ENCODE measurements around the gene P2RY4.

The P2RY4 gene

GRCh38 chrX:70260104-70260503 is at the start of gene P2RY4:
TSS of gene P2RY4 (minus strand) at chrX:70260204. CDS start at chrX:70259624, 580 bp downstream.
- H3K36me3 ChIP-seq (ENCODE audit: insufficient read depth), result no peaks in the 10 kb centered on the region
- no peaks in the 10 kb centered on the region for H3K79me2 ChIP-seq (ENCODE audit: insufficient read depth, low read depth)
- H3K27ac ChIP-seq, result no peak within 1 kb of the TSS
- H4K20me1 ChIP-seq (ENCODE audit: insufficient read depth), result no peaks in the 10 kb centered on the region
- no peak within 1 kb of the TSS for H3K4me3 ChIP-seq (IDR thresholded peaks at IDR 0.05; ENCODE audit: insufficient read depth, low read depth, low read length)
- H2AFZ ChIP-seq (ENCODE audit: low read depth), result no peak within 1 kb of the TSS
- no peaks in the 10 kb centered on the region for H3K4me1 ChIP-seq (ENCODE audit: low read depth, poor library complexity, severe bottlenecking)
- TF ChIP-seq CTCF (conservative IDR thresholded peaks at IDR 0.05; ENCODE audit: low read depth, low read length), result no peak
- no peak within 1 kb of the TSS for H3K9ac ChIP-seq
- H3K27me3 ChIP-seq (ENCODE audit: insufficient read depth, low read depth), result no peaks in the 10 kb centered on the region
- no peak within 1 kb of the TSS for H3K4me2 ChIP-seq

- H3K9ac ChIP-seq, result no peak overlapping the region
- no peak overlapping the region for H2AFZ ChIP-seq (ENCODE audit: low read depth)
- H3K27ac ChIP-seq, result no peak overlapping the region
- no peak overlapping the region for H3K4me2 ChIP-seq
- no peaks in the 10 kb centered on the region for H3K79me2 ChIP-seq (ENCODE audit: insufficient read depth, low read depth)
- H3K27me3 ChIP-seq (ENCODE audit: insufficient read depth, low read depth), result no peaks in the 10 kb centered on the region
- TF ChIP-seq CTCF (conservative IDR thresholded peaks at IDR 0.05; ENCODE audit: low read depth, low read length), result no peak
- H3K36me3 ChIP-seq (ENCODE audit: insufficient read depth), result no peaks in the 10 kb centered on the region
- no peaks in the 10 kb centered on the region for H4K20me1 ChIP-seq (ENCODE audit: insufficient read depth)
- no peak overlapping the region for H3K4me3 ChIP-seq (IDR thresholded peaks at IDR 0.05; ENCODE audit: insufficient read depth, low read depth, low read length)
- no peaks in the 10 kb centered on the region for H3K4me1 ChIP-seq (ENCODE audit: low read depth, poor library complexity, severe bottlenecking)
These were observed 41.7 kb upstream of the P2RY4 start for GRCh38 chrX:70301716-70302115.

- H3K27ac ChIP-seq, result no peak overlapping the region
- no peak overlapping the region for H3K4me3 ChIP-seq (IDR thresholded peaks at IDR 0.05; ENCODE audit: insufficient read depth, low read depth, low read length)
- no peak overlapping the region for H3K9ac ChIP-seq
- H3K79me2 ChIP-seq (ENCODE audit: insufficient read depth, low read depth), result peaks cover 5% of the 10 kb centered on the region; the same call in 1 of the 2 replicates
- H2AFZ ChIP-seq (ENCODE audit: low read depth), result no peak overlapping the region
- H4K20me1 ChIP-seq (ENCODE audit: insufficient read depth), result no peaks in the 10 kb centered on the region
- H3K27me3 ChIP-seq (ENCODE audit: insufficient read depth, low read depth), result no peaks in the 10 kb centered on the region
- H3K36me3 ChIP-seq (ENCODE audit: insufficient read depth), result no peaks in the 10 kb centered on the region
- H3K4me1 ChIP-seq (ENCODE audit: low read depth, poor library complexity, severe bottlenecking), result peaks cover 19% of the 10 kb centered on the region
- no peak for TF ChIP-seq CTCF (conservative IDR thresholded peaks at IDR 0.05; ENCODE audit: low read depth, low read length)
- H3K4me2 ChIP-seq, result no peak overlapping the region
These were observed 33.6 kb upstream of the P2RY4 start for GRCh38 chrX:70293621-70294020.

GRCh38 chrX:70292788-70293187 is 32.8 kb upstream of the P2RY4 start:
- Histone ChIP-seq H2AFZ (ENCODE audit: low read depth) (no peak overlapping the region), H3K27ac (no peak overlapping the region), H4K20me1 (ENCODE audit: insufficient read depth) (no peaks in the 10 kb centered on the region), H3K9ac (no peak overlapping the region), H3K4me3 (IDR thresholded peaks at IDR 0.05; ENCODE audit: insufficient read depth, low read depth, low read length) (no peak overlapping the region), H3K36me3 (ENCODE audit: insufficient read depth) (no peaks in the 10 kb centered on the region), H3K79me2 (ENCODE audit: insufficient read depth, low read depth) (peaks cover 5% of the 10 kb centered on the region; the same call in 1 of the 2 replicates), H3K27me3 (ENCODE audit: insufficient read depth, low read depth) (no peaks in the 10 kb centered on the region), H3K4me1 (ENCODE audit: low read depth, poor library complexity, severe bottlenecking) (peaks cover 19% of the 10 kb centered on the region), H3K4me2 (no peak overlapping the region)
- TF ChIP-seq CTCF (conservative IDR thresholded peaks at IDR 0.05; ENCODE audit: low read depth, low read length), result no peak

All from KMS-11 (cell line).